ENCODE data around the gene SLC35G6. TPM values are rescaled to one million over a fixed set of nuclear protein-coding genes. Genes with fewer than 3 reads are reported as not detected.

The SLC35G6 gene
- total RNA-seq, 1 donor from 2014 or later, result not detected

DNA sequence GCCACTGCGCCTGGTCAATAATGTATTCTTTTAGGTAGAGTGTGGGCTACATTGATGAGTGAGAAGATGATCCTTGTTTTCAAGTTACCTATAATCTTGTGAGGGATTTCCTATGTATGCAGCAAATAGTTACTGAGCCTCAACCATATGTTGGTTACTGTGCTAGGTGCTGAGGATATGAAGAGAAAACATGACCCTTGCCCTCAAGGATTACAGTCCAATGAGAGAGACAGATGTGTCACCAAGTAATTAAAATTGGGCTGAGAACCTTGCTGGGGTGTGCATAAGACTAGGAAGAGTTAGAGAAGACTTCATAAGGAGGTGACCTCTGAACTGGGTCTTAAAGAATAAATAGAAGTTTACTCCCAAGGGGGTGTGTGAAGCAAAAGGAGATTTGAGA is 10.3 kb downstream of the SLC35G6 start:
- no peaks in the 10 kb centered on the region for H3K9me3 Mint-ChIP-seq (ENCODE audit: low read depth)
- peaks cover 32% of the 10 kb centered on the region for H3K4me1 Mint-ChIP-seq (ENCODE audit: low read depth)
- H3K4me3 Mint-ChIP-seq (ENCODE audit: low read depth), result no peak overlapping the region
- DNase-seq (ENCODE audit: low spot score, unreplicated experiment), result no peak
- no peaks in the 10 kb centered on the region for H3K27me3 Mint-ChIP-seq
- no peak for TF ChIP-seq CTCF (IDR thresholded peaks at IDR 0.05; ENCODE audit: unreplicated experiment)
- H3K36me3 Mint-ChIP-seq (ENCODE audit: insufficient read depth), result peaks cover 16% of the 10 kb centered on the region
- peak overlapping the region; percentile 87 for H3K27ac Mint-ChIP-seq

DNA sequence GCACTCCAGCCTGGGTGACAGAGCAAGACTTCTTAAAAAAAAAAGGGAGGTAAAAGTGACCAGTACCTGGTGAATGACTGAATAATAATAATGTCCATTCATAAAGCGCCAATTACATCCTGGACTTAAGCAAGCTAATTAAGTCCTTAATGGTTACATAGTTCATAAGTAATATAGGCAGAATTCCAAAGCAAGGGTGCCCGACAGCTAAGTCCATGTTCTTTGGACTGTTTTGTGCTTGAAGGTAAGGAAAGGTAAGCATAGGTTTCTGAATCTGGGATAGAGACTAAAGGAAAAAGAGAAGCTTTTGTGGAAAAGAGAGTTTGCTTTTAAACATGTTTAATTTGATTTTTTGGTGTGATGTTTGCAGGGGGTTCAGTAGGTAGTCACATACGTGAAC is 12.7 kb downstream of the SLC35G6 start:
- no peak overlapping the region for H3K4me3 Mint-ChIP-seq (ENCODE audit: low read depth)
- TF ChIP-seq CTCF (IDR thresholded peaks at IDR 0.05; ENCODE audit: unreplicated experiment), result no peak
- H3K27ac Mint-ChIP-seq, result peak overlapping the region; percentile 12
- H3K4me1 Mint-ChIP-seq (ENCODE audit: low read depth), result peaks cover 21% of the 10 kb centered on the region
- no peak for DNase-seq (ENCODE audit: low spot score, unreplicated experiment)
- peaks cover 19% of the 10 kb centered on the region for H3K36me3 Mint-ChIP-seq (ENCODE audit: insufficient read depth)
- no peaks in the 10 kb centered on the region for H3K27me3 Mint-ChIP-seq
- no peaks in the 10 kb centered on the region for H3K9me3 Mint-ChIP-seq (ENCODE audit: low read depth)

DNA sequence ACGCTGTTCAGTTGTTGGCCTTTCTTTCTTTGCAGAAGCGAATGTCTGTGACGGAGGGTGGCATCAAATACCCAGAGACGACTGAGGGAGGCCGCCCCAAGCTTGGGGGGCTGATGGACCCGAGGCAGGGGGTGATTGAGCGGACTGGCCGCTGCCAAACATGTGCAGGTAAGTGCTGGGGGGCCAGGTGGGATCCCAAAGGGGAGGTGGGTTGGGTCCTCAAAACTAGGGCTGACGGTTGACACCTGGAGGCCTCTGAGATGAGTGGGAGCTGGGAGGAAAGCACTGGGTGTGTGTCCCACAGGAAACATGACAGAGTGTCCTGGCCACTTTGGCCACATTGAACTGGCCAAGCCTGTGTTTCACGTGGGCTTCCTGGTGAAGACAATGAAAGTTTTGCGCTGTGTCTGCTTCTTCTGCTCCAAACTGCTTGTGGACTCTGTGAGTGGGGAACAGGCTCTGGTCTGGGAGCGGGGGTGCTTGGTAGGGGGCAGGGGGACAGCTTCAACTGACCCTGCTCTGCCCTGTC is 14.7 kb downstream of the SLC35G6 start:
- no peaks in the 10 kb centered on the region for H3K9me3 Mint-ChIP-seq (ENCODE audit: low read depth)
- H3K4me3 Mint-ChIP-seq (ENCODE audit: low read depth), result no peak overlapping the region
- no peak overlapping the region for H3K27ac Mint-ChIP-seq
- TF ChIP-seq CTCF (IDR thresholded peaks at IDR 0.05; ENCODE audit: unreplicated experiment), result no peak
- H3K27me3 Mint-ChIP-seq, result no peaks in the 10 kb centered on the region
- H3K4me1 Mint-ChIP-seq (ENCODE audit: low read depth), result peaks cover 12% of the 10 kb centered on the region
- peaks cover 25% of the 10 kb centered on the region for H3K36me3 Mint-ChIP-seq (ENCODE audit: insufficient read depth)
- no peak for DNase-seq (ENCODE audit: low spot score, unreplicated experiment)

GRCh38 chr17:7496470-7497183 is 15.4 kb downstream of the SLC35G6 start:
- DNase-seq (ENCODE audit: low spot score, unreplicated experiment), result no peak
- peak overlapping the region; percentile 80 for H3K27ac Mint-ChIP-seq
- peaks cover 30% of the 10 kb centered on the region for H3K36me3 Mint-ChIP-seq (ENCODE audit: insufficient read depth)
- H3K4me3 Mint-ChIP-seq (ENCODE audit: low read depth), result no peak overlapping the region
- TF ChIP-seq CTCF (IDR thresholded peaks at IDR 0.05; ENCODE audit: unreplicated experiment), result no peak
- H3K4me1 Mint-ChIP-seq (ENCODE audit: low read depth), result peaks cover 9% of the 10 kb centered on the region
- H3K9me3 Mint-ChIP-seq (ENCODE audit: low read depth), result no peaks in the 10 kb centered on the region
- H3K27me3 Mint-ChIP-seq, result no peaks in the 10 kb centered on the region

DNA sequence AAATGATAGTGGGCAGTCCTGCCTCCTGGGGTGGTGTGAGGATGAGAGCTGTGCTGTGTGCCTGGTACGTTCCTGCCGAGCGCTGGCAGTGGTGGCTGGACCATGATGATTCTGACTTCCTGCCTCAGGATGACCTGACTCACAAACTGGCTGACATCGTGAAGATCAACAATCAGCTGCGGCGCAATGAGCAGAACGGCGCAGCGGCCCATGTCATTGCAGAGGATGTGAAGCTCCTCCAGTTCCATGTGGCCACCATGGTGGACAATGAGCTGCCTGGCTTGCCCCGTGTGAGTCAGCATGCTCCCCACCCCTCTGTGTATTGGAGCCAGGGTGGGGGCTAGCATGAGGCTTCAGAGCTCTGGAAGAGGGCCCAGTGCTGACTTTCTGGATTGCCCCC is 16.0 kb downstream of the SLC35G6 start:
- Mint-ChIP-seq H3K27ac (peak overlapping the region; percentile 80), H3K36me3 (ENCODE audit: insufficient read depth) (peaks cover 32% of the 10 kb centered on the region), H3K9me3 (ENCODE audit: low read depth) (no peaks in the 10 kb centered on the region), H3K4me1 (ENCODE audit: low read depth) (peaks cover 6% of the 10 kb centered on the region), H3K4me3 (ENCODE audit: low read depth) (no peak overlapping the region), H3K27me3 (no peaks in the 10 kb centered on the region)
- no peak for TF ChIP-seq CTCF (IDR thresholded peaks at IDR 0.05; ENCODE audit: unreplicated experiment)
- DNase-seq (ENCODE audit: low spot score, unreplicated experiment), result no peak

Data from progenitor cell of endocrine pancreas (in vitro differentiated cells).